Stomach (tissue), 4 donors: ENCODE data around the gene ZC3H13.

Source experiments
- POLR2A ChIP-seq, 4 donors: fragments of 450-650 bp; IDR thresholded peaks; one replicate each; pipeline ENCODE4 v1.6.1; 2016; ENCODE audit warnings: antibody characterized with exemption in 4 of 4, control low read depth in 2 of 4, mild to moderate bottlenecking in 1 of 4, moderate library complexity in 1 of 4
- POLR2AphosphoS5 ChIP-seq, 3 donors: sonication (generic); formaldehyde crosslinking; IDR thresholded peaks; one replicate each; pipeline ENCODE4 v1.6.1; 2016; ENCODE audit warnings: antibody characterized with exemption in 3 of 3

GRCh38 chr13:46045424-46045823 is 7.1 kb downstream of the ZC3H13 start:
- TF ChIP-seq POLR2AphosphoS5 (IDR thresholded peaks at IDR 0.05) (no peak), POLR2A (IDR thresholded peaks at IDR 0.05) (no peak)
